GM20000 (cell line): Measurements from ENCODE around the gene IFNL1.

Experiments
- DNase-seq: peaks from one replicate; pipeline ENCODE4 v3.0.0; 2012; ENCODE audit warnings: low spot score
- CTCF ChIP-seq: IDR thresholded peaks from 2 replicates; pipeline ENCODE4 v1.5.1; 2012; ENCODE audit warnings: mild to moderate bottlenecking, control low read depth; ENCODE audit errors: extremely low read depth, missing control alignments

Gene IFNL1

GRCh38 chr19:39321832-39322176 lies 25.6 kb downstream of the IFNL1 start:
- TF ChIP-seq CTCF: no peak

GRCh38 chr19:39324242-39324842 lies 28.1 kb downstream of the IFNL1 start:
- no peak for DNase-seq
- no peak for TF ChIP-seq CTCF

More at GRCh38 chr19:39321832-39322176, 25.6 kb downstream of the IFNL1 start:
- DNase-seq: no peak

- DNase-seq: no peak
- no peak for TF ChIP-seq CTCF
Observed at GRCh38 chr19:39325778-39326665, 29.8 kb downstream of the IFNL1 start.

GRCh38 chr19:39327363-39328045 lies 31.3 kb downstream of the IFNL1 start:
- no peak for TF ChIP-seq CTCF
- DNase-seq: no peak

- TF ChIP-seq CTCF: peak; percentile 87
- DNase-seq: peak; percentile 83
Observed at GRCh38 chr19:39328046-39328705, 32.0 kb downstream of the IFNL1 start.

- no peak for DNase-seq
- TF ChIP-seq CTCF: no peak
Observed at GRCh38 chr19:39329948-39330347, 33.7 kb downstream of the IFNL1 start.
